ENCODE results near the gene MVD. TPM values are rescaled to one million over a fixed set of nuclear protein-coding genes. Genes with fewer than 3 reads are reported as not detected.
A peak's percentile ranks its signal among the peaks of the same experiment; 100 is the strongest.

The MVD gene
- total RNA-seq, 1 experiment from 2014 or later = 119 TPM

DNA sequence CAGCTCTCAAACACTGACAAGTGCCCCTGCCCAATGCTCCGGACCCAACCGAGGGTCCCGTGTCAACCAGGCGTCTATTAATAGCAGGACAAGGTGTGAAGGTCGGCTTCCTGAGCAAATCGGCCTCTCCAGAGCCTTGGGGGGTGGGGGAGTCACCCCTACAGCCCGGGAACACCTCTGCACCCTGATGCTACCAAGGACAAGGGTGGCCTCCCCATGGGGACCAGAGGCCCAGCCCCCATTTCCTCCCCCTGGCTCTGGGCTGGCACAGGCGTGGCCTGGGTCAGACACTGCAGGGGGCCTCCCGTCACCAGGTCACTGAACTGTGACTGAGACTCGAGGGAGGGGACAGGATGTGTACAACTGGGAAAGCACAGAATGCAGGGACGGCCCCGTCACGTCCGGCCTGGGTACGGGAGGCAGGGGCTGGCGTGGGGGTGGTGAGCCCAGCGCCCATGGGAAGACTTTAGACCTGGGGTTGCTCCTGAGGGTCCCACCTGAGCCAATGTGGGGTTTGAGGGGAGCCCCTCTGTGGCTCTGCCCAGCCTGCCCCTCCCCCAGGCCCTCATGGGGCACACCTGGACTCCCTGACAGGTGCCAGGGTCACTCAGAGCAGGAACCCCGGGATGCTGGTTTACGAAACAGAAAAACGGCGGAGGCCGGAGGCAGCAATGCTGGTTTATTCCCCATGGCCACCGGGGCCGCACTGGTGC, 11.5 kb downstream of the MVD start:
- Histone ChIP-seq H3K36me3 (ENCODE audit: control insufficient read depth in 1 of 2, insufficient read depth in 2 of 2, low read length in 2 of 2) (peaks cover 5 to 10% of the 10 kb centered on the region in 2 experiments; a peak in 1 of 4 replicates), H2AFZ (ENCODE audit: low read depth, low read length, poor library complexity, severe bottlenecking) (no peak overlapping the region), H3K4me1 (ENCODE audit: control insufficient read depth in 1 of 2, insufficient read depth in 2 of 2, low read length in 2 of 2) (peaks cover 16 to 26% of the 10 kb centered on the region in 2 experiments), H3K9me2 (ENCODE audit: insufficient read depth) (no peaks in the 10 kb centered on the region), H3K9ac (ENCODE audit: low read length) (peak overlapping the region; percentile 98), H3K4me3 (replicated peaks in 1 of 2; ENCODE audit: low read depth in 1 of 2, low read length in 2 of 2) (peak overlapping the region; percentile 92 to 99), H3K27ac (ENCODE audit: low read depth, low read length) (peak overlapping the region; percentile 86), H3K79me2 (ENCODE audit: insufficient read depth, low read length) (peaks cover 36% of the 10 kb centered on the region), H3K4me2 (ENCODE audit: low read length) (peak overlapping the region; percentile 95), H4K20me1 (ENCODE audit: insufficient read depth) (no peaks in the 10 kb centered on the region), H3K9me3 (ENCODE audit: control insufficient read depth in 1 of 2, insufficient read depth in 1 of 2, low read depth in 1 of 2, low read length in 2 of 2) (no peaks in the 10 kb centered on the region), H3K27me3 (ENCODE audit: insufficient read depth, low read length) (no peaks in the 10 kb centered on the region)
- ChIA-PET RAD21 (ENCODE audit: low non-redundant PET in 1 of 2, low total read pairs in 2 of 2, uncharacterized antibody in 2 of 2, unreplicated experiment in 2 of 2) (no interaction called here), POLR2A (no interaction called here), CTCF (no interaction called here)
- peak; percentile 73 for ATAC-seq
- TF ChIP-seq, protein P1, sequence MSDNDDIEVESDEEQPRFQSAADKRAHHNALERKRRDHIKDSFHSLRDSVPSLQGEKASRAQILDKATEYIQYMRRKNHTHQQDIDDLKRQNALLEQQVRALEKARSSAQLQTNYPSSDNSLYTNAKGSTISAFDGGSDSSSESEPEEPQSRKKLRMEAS (IDR thresholded peaks at IDR 0.05) = no peak
- TF ChIP-seq ZFX (IDR thresholded peaks at IDR 0.05) (no peak), FOSL1 (IDR thresholded peaks at IDR 0.05; ENCODE audit: low read depth) (no peak), ZNF274 (IDR thresholded peaks at IDR 0.05; ENCODE audit: low read depth, low read length) (no peak), RAD21 (IDR thresholded peaks at IDR 0.05; ENCODE audit: low read depth) (no peak)
- TF ChIP-seq, protein P2, sequence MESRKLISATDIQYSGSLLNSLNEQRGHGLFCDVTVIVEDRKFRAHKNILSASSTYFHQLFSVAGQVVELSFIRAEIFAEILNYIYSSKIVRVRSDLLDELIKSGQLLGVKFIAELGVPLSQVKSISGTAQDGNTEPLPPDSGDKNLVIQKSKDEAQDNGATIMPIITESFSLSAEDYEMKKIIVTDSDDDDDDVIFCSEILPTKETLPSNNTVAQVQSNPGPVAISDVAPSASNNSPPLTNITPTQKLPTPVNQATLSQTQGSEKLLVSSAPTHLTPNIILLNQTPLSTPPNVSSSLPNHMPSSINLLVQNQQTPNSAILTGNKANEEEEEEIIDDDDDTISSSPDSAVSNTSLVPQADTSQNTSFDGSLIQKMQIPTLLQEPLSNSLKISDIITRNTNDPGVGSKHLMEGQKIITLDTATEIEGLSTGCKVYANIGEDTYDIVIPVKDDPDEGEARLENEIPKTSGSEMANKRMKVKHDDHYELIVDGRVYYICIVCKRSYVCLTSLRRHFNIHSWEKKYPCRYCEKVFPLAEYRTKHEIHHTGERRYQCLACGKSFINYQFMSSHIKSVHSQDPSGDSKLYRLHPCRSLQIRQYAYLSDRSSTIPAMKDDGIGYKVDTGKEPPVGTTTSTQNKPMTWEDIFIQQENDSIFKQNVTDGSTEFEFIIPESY (IDR thresholded peaks at IDR 0.05; ENCODE audit: extremely low read depth, insufficient replicate concordance, low read length) = no peak
- TF ChIP-seq, protein P3, sequence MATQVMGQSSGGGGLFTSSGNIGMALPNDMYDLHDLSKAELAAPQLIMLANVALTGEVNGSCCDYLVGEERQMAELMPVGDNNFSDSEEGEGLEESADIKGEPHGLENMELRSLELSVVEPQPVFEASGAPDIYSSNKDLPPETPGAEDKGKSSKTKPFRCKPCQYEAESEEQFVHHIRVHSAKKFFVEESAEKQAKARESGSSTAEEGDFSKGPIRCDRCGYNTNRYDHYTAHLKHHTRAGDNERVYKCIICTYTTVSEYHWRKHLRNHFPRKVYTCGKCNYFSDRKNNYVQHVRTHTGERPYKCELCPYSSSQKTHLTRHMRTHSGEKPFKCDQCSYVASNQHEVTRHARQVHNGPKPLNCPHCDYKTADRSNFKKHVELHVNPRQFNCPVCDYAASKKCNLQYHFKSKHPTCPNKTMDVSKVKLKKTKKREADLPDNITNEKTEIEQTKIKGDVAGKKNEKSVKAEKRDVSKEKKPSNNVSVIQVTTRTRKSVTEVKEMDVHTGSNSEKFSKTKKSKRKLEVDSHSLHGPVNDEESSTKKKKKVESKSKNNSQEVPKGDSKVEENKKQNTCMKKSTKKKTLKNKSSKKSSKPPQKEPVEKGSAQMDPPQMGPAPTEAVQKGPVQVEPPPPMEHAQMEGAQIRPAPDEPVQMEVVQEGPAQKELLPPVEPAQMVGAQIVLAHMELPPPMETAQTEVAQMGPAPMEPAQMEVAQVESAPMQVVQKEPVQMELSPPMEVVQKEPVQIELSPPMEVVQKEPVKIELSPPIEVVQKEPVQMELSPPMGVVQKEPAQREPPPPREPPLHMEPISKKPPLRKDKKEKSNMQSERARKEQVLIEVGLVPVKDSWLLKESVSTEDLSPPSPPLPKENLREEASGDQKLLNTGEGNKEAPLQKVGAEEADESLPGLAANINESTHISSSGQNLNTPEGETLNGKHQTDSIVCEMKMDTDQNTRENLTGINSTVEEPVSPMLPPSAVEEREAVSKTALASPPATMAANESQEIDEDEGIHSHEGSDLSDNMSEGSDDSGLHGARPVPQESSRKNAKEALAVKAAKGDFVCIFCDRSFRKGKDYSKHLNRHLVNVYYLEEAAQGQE (IDR thresholded peaks at IDR 0.05; ENCODE audit: low read depth) = no peak
- TSS peak; percentile 82 for BruUV-seq (replicated peaks)
- peak; percentile 72 for DNase-seq (ENCODE audit: low read depth, low spot score)
- intact Hi-C loops (cut with micrococcal nuclease) = loop anchor here (5.0 kb wide), 1 partner anchor 199 kb away; the partner anchor contains the start of gene ZFPM1
